Fibroblast of villous mesenchyme (primary cell): ENCODE data around the gene PEMT. TPM values are rescaled to one million over a fixed set of nuclear protein-coding genes. Genes with fewer than 3 reads are reported as not detected.

Experiments
- DNase-seq: peaks from one replicate; pipeline ENCODE4 v3.0.0-alpha.2; 2010; ENCODE audit warnings: low read depth
- H3K4me3 ChIP-seq: 2 replicates; pipeline ENCODE4 v1.5.1; 2011; ENCODE audit warnings: low read depth, mild to moderate bottlenecking, low read length
- CTCF ChIP-seq: IDR thresholded peaks from 2 replicates; pipeline ENCODE4 v1.5.1; 2012; ENCODE audit warnings: low read depth, mild to moderate bottlenecking, low read length; ENCODE audit not compliant: insufficient read depth
- total RNA-seq: library from RNA; depleted of rRNA; stranded (reverse); fragments of >200 nt; gene quantifications from 2 replicates; pipeline ENCODE4 v1.2.3, GENCODE V29; 2012

The PEMT gene
- total RNA-seq, 1 donor = 28.9 TPM

GRCh38 chr17:17495536-17496188, 95.8 kb downstream of the PEMT start:
- TF ChIP-seq CTCF = no peak
- DNase-seq = peak; percentile 48

GRCh38 chr17:17494870-17495535, 96.5 kb downstream of the PEMT start:
- TF ChIP-seq CTCF = no peak
- H3K4me3 ChIP-seq = peak overlapping the region; percentile 65
- DNase-seq = peak; percentile 50

More at GRCh38 chr17:17495536-17496188, 95.8 kb downstream of the PEMT start:
- peak overlapping the region; percentile 65 for H3K4me3 ChIP-seq

GRCh38 chr17:17494499-17494869, 97.0 kb downstream of the PEMT start:
- peak; percentile 33 for DNase-seq
- no peak for TF ChIP-seq CTCF
- peak overlapping the region; percentile 65 for H3K4me3 ChIP-seq

- DNase-seq = no peak
- H3K4me3 ChIP-seq = no peak overlapping the region
- no peak for TF ChIP-seq CTCF
These were observed 97.5 kb downstream of the PEMT start for GRCh38 chr17:17493986-17494466.

- DNase-seq = peak; percentile 19
- no peak overlapping the region for H3K4me3 ChIP-seq
- no peak for TF ChIP-seq CTCF
These were observed 98.1 kb downstream of the PEMT start for GRCh38 chr17:17493249-17493985.

- no peak for TF ChIP-seq CTCF
- no peak for DNase-seq
- H3K4me3 ChIP-seq = no peak overlapping the region
These were observed 98.9 kb downstream of the PEMT start for GRCh38 chr17:17492571-17492970.
